ENCODE results near the gene NTMT1.

DNA sequence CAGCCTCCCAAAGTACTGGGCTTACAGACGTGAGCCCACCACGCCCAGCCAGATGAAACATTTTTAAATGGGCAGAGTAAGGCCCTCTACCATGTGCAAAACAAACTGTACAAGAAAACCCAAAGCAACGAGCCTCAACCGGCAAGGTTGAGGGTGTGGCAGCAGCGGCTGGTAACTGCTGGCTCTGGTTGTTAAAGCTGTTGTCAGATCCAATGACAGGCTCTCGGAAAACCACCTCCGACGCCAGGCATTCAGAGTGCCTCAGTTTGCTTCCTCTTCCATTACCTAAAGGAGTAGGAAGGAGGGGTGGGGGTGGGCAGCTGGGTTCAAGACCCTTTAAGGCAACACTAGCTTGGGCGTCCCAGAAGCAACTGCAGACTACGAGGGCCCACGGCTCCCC is 18.4 kb downstream of the NTMT1 start:
- TF ChIP-seq POLR2A (IDR thresholded peaks at IDR 0.05) (no peak), EP300 (IDR thresholded peaks at IDR 0.05) (no peak), POLR2AphosphoS5 (IDR thresholded peaks at IDR 0.05) (no peak)
- TF ChIP-seq, protein P1, sequence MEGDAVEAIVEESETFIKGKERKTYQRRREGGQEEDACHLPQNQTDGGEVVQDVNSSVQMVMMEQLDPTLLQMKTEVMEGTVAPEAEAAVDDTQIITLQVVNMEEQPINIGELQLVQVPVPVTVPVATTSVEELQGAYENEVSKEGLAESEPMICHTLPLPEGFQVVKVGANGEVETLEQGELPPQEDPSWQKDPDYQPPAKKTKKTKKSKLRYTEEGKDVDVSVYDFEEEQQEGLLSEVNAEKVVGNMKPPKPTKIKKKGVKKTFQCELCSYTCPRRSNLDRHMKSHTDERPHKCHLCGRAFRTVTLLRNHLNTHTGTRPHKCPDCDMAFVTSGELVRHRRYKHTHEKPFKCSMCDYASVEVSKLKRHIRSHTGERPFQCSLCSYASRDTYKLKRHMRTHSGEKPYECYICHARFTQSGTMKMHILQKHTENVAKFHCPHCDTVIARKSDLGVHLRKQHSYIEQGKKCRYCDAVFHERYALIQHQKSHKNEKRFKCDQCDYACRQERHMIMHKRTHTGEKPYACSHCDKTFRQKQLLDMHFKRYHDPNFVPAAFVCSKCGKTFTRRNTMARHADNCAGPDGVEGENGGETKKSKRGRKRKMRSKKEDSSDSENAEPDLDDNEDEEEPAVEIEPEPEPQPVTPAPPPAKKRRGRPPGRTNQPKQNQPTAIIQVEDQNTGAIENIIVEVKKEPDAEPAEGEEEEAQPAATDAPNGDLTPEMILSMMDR (IDR thresholded peaks at IDR 0.05), result no peak
